Suprapubic skin (tissue), 4 donors: ENCODE data around the gene TBC1D5. TPM values are rescaled to one million over a fixed set of nuclear protein-coding genes. Genes with fewer than 3 reads are reported as not detected.

ENCODE experiments used
- DNase-seq, 2 donors: peaks; one replicate each; pipeline ENCODE4 v3.0.0-alpha.2; 2019; ENCODE audit warnings: low spot score in 2 of 2
- H3K27ac ChIP-seq: fragments of 200-600 bp; sonication (generic); one replicate; pipeline ENCODE4 v1.5.1; 2019
- H3K27me3 ChIP-seq: fragments of 200-600 bp; sonication (generic); one replicate; pipeline ENCODE4 v1.5.1; 2019
- H3K36me3 ChIP-seq: fragments of 200-600 bp; sonication (generic); one replicate; pipeline ENCODE4 v1.5.1; 2019
- H3K4me1 ChIP-seq: fragments of 200-600 bp; sonication (generic); one replicate; pipeline ENCODE4 v1.5.1; 2019
- H3K4me3 ChIP-seq: fragments of 200-600 bp; sonication (generic); one replicate; pipeline ENCODE4 v1.5.1; 2019; ENCODE audit warnings: mild to moderate bottlenecking
- H3K9me3 ChIP-seq: fragments of 200-600 bp; sonication (generic); one replicate; pipeline ENCODE4 v1.5.1; 2019
- EP300 ChIP-seq: sonication (generic); formaldehyde crosslinking; IDR thresholded peaks from one replicate; pipeline ENCODE4 v1.6.1; 2017; ENCODE audit warnings: antibody characterized with exemption
- POLR2A ChIP-seq, 2 donors: fragments of 450-650 bp; IDR thresholded peaks; one replicate each; pipeline ENCODE4 v1.6.1; 2017; ENCODE audit warnings: antibody characterized with exemption in 2 of 2, mild to moderate bottlenecking in 2 of 2, moderate library complexity in 2 of 2
- POLR2AphosphoS5 ChIP-seq, 3 donors: sonication (generic); formaldehyde crosslinking; IDR thresholded peaks; one replicate each; pipeline ENCODE4 v1.6.1; 2017; ENCODE audit warnings: antibody characterized with exemption in 3 of 3
- WGBS: methylation state at CpG from one replicate; pipeline ENCODE4 v1.1.5; 2018; 5-methylcytosine and 5-hydroxymethylcytosine counted together
- total RNA-seq, 4 donors: library from RNA; depleted of rRNA; stranded (reverse); fragments of >200 nt; gene quantifications; one replicate each; pipeline ENCODE4 v1.1.0, GENCODE V29; 2016
- TF ChIP-seq, protein P1 (sequence below), 2 donors: fragments of 200-600 bp in 1 of 2; fragments of 450-650 bp in 1 of 2; sonication (generic) in 1 of 2; IDR thresholded peaks; one replicate each; pipeline ENCODE4 v1.5.1; 2016 to 2019; ENCODE audit warnings: antibody characterized with exemption in 2 of 2, mild to moderate bottlenecking in 1 of 2, moderate library complexity in 1 of 2

TBC1D5 gene
- total RNA-seq, 4 donors from 2014 or later: 66.4 to 98.5 (median 79.9) TPM

DNA sequence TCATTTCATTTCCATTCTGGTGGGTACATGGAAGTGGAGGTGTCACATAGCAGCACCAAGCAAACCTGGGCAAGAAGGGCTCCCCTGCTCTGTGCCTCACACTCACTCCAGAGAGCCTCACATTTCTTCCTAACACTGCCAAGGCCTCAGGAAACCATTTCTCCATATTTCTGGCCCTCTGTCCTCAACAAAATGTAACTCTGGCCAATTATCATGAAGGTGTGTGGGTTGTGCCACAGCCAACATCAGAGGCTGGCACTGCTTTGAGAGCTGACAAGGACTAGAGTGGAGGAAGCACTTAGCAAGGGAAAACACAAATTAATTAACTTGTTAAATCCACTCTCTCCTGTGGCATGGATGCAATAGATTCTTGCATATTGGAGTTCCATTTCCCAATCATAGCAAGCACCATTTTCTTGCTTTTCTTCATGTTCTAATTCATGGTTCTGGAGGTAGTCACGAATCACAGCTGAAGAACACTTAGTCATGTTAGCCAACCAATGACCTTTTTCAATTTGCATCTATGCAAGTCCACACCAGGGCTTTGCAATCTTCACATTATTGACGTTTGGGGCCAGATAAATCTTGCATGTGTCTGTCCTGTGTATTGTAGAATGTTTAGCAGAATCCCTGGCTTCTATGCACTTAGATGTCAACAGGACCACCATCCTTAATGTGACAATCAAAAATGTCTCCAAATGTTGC is 616.5 kb downstream of the TBC1D5 start:
- 74% methylated on average over 2 of the region's 2 CpGs for WGBS
- no peak for DNase-seq
- Histone ChIP-seq H3K27ac (no peak overlapping the region), H3K27me3 (no peaks in the 10 kb centered on the region), H3K36me3 (no peaks in the 10 kb centered on the region), H3K4me1 (no peaks in the 10 kb centered on the region), H3K9me3 (peaks cover 4% of the 10 kb centered on the region), H3K4me3 (no peak overlapping the region)
- TF ChIP-seq POLR2AphosphoS5 (IDR thresholded peaks at IDR 0.05): no peak
- no peak for TF ChIP-seq POLR2A (IDR thresholded peaks at IDR 0.05)
- TF ChIP-seq EP300: no peak
- TF ChIP-seq, protein P1, sequence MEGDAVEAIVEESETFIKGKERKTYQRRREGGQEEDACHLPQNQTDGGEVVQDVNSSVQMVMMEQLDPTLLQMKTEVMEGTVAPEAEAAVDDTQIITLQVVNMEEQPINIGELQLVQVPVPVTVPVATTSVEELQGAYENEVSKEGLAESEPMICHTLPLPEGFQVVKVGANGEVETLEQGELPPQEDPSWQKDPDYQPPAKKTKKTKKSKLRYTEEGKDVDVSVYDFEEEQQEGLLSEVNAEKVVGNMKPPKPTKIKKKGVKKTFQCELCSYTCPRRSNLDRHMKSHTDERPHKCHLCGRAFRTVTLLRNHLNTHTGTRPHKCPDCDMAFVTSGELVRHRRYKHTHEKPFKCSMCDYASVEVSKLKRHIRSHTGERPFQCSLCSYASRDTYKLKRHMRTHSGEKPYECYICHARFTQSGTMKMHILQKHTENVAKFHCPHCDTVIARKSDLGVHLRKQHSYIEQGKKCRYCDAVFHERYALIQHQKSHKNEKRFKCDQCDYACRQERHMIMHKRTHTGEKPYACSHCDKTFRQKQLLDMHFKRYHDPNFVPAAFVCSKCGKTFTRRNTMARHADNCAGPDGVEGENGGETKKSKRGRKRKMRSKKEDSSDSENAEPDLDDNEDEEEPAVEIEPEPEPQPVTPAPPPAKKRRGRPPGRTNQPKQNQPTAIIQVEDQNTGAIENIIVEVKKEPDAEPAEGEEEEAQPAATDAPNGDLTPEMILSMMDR (IDR thresholded peaks at IDR 0.05): no peak

DNA sequence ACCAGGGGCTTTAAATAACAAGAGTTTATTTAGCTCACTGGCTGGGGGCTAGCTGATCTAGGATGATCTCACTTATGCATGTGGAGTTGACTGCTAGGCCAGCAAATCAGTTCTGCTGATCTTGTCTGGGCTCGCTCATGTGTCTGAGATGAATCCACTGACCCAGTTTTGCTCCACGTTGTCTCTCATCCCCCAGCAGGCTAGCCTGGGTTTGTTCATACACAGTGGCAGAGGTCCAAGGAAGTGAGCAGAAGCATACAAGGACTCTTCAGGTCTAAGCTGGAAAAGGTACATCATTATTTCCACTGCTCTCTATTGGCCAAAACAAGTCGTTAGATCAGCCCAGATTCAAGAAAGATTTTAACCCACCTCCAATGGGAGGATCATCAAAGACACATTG is 619.7 kb downstream of the TBC1D5 start:
- no peaks in the 10 kb centered on the region for H3K36me3 ChIP-seq
- WGBS: 79% methylated on average over 3 of the region's 3 CpGs
- no peak overlapping the region for H3K4me3 ChIP-seq
- DNase-seq: no peak
- no peaks in the 10 kb centered on the region for H3K27me3 ChIP-seq
- no peak overlapping the region for H3K27ac ChIP-seq
- peaks cover 4% of the 10 kb centered on the region for H3K9me3 ChIP-seq
- no peaks in the 10 kb centered on the region for H3K4me1 ChIP-seq
- TF ChIP-seq, protein P1 (IDR thresholded peaks at IDR 0.05): no peak
- TF ChIP-seq POLR2AphosphoS5 (IDR thresholded peaks at IDR 0.05) (no peak), POLR2A (IDR thresholded peaks at IDR 0.05) (no peak), EP300 (no peak)

DNA sequence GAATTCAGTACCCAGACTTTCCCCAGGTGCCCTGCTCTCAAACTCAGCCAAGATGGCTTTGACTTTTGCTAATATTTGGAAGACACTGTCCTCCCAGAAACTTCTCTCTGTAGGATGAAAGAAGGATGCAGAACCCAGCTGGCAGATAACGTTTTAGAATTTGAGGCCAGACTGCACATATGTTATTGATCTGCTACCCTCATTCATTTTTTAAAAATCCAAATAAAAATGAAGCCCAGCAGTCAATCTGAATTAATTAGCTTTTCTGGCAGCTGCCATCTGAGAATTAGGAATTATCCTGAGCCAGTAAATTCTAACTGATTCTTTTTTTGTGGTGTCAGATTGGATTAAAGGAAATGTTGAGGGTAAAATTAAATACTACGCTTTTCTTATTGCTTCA is 621.1 kb downstream of the TBC1D5 start:
- peaks cover 4% of the 10 kb centered on the region for H3K9me3 ChIP-seq
- no peak for DNase-seq
- no peaks in the 10 kb centered on the region for H3K36me3 ChIP-seq
- TF ChIP-seq, protein P1 (IDR thresholded peaks at IDR 0.05): no peak
- TF ChIP-seq POLR2A (IDR thresholded peaks at IDR 0.05) (no peak), EP300 (no peak), POLR2AphosphoS5 (IDR thresholded peaks at IDR 0.05) (no peak)
- H3K4me1 ChIP-seq: no peaks in the 10 kb centered on the region
- H3K27me3 ChIP-seq: no peaks in the 10 kb centered on the region
- no peak overlapping the region for H3K27ac ChIP-seq
- H3K4me3 ChIP-seq: no peak overlapping the region
- 74% methylated on average over 2 of the region's 2 CpGs for WGBS

DNA sequence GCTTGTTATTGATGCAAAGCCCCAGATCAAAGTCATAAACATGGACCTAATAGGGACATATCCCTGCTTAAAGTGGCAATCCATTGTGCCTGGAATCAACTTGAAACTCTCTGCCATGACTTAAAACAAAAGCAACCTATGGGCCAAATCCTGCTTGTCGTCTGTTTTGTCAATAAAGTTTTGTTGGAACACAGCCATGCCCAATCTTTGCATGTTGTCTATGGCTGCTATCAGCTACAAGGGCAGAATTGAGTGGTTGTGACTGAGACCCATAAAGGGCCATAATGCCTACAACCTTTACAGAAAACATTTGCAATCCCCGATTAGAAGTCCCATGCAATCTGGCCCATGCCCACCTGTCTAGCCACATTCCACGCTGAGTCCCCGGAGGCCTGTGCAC is 622.3 kb downstream of the TBC1D5 start:
- Histone ChIP-seq H3K36me3 (no peaks in the 10 kb centered on the region), H3K4me3 (no peak overlapping the region), H3K27me3 (no peaks in the 10 kb centered on the region), H3K4me1 (no peaks in the 10 kb centered on the region), H3K27ac (no peak overlapping the region), H3K9me3 (peaks cover 4% of the 10 kb centered on the region)
- TF ChIP-seq POLR2AphosphoS5 (IDR thresholded peaks at IDR 0.05): no peak
- TF ChIP-seq, protein P1 (IDR thresholded peaks at IDR 0.05): no peak
- TF ChIP-seq EP300: no peak
- TF ChIP-seq POLR2A (IDR thresholded peaks at IDR 0.05): no peak
- no peak for DNase-seq
- WGBS: 93% methylated on average over 4 of the region's 4 CpGs

DNA sequence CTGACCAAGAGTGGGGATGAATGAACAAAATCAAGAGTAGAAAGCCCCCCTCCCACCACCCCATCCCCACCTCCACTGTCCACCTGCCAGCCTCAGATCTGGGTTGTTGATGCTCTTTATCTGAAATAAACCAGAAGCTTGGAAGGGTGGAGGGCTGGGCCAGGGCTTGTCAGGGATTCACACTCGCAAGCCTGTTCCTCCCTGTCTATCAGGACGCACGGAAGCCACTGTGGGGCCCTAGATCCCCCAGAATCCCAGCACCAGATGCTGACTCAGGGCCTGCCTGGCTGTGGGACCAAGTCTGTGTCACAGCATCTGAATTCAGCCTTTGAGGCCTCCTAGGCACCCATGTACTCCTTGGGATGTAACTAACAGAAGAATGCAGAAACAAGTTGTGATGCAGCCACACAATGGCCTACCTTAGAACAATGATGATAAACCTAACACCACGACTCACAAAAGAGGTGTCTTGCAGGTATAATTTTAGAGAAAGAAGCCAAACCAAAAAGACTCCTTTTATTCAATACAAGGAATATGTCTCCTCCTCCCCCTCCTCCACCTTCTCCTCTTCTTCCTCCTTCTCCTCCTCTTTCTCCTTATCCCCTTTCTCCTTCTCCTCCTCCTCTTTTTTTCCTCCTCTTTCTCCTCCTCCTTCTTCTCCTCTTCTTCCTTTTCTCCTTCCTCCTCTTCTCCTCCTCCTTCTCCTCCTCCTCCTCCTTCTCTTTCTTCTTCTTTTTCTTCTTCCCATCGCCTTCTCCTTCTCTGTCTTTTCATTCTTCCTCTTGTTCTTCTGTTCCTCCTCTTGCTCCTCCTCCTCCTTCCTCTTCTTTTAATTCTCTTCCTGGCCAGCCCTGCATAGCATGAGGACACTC is 623.0 kb downstream of the TBC1D5 start:
- Histone ChIP-seq H3K4me1 (no peaks in the 10 kb centered on the region), H3K27me3 (no peaks in the 10 kb centered on the region), H3K36me3 (no peaks in the 10 kb centered on the region), H3K9me3 (peaks cover 4% of the 10 kb centered on the region), H3K27ac (no peak overlapping the region), H3K4me3 (no peak overlapping the region)
- 72% methylated on average over 5 of the region's 5 CpGs for WGBS
- TF ChIP-seq EP300 (no peak), POLR2A (IDR thresholded peaks at IDR 0.05) (no peak)
- TF ChIP-seq, protein P1 (IDR thresholded peaks at IDR 0.05): no peak
- no peak for DNase-seq
